NCI-H524 (cell line): ENCODE data around the gene TUBA4B.
A peak's percentile ranks its signal among the peaks of the same experiment; 100 is the strongest.

Source experiments
- DNase-seq, 2 experiments: peaks; one replicate each; lab custom pipeline; 2025; lab: John Stamatoyannopoulos, UW

The TUBA4B gene

GRCh38 chr2:219252900-219253752 is at the start of gene TUBA4B:
TSS of gene TUBA4B (plus strand) at chr2:219253243. CDS start at chr2:219253408, 165 bp downstream.
- DNase-seq: peak; percentile 54 to 78

- DNase-seq: no peak
Measured at GRCh38 chr2:219204425-219205164, 48.4 kb upstream of the TUBA4B start.

- DNase-seq: no peak
Measured at GRCh38 chr2:219205165-219205538, 47.9 kb upstream of the TUBA4B start.

GRCh38 chr2:219205981-219206327 is 47.1 kb upstream of the TUBA4B start:
- no peak for DNase-seq

GRCh38 chr2:219206328-219207133 is 46.5 kb upstream of the TUBA4B start, which contains the start of gene ZFAND2B:
TSS of gene ZFAND2B (plus strand) at chr2:219206782. CDS start at chr2:219206988, 206 bp downstream.
- DNase-seq: peak; percentile 85 to 89

- no peak for DNase-seq
Measured at GRCh38 chr2:219207134-219207883, 45.7 kb upstream of the TUBA4B start.

- DNase-seq: no peak
Measured at GRCh38 chr2:219207884-219208740, 44.9 kb upstream of the TUBA4B start.

GRCh38 chr2:219209236-219210195 is 43.5 kb upstream of the TUBA4B start:
- no peak for DNase-seq

GRCh38 chr2:219210196-219210885 is 42.7 kb upstream of the TUBA4B start:
- DNase-seq: no peak

- no peak for DNase-seq
Measured at GRCh38 chr2:219210886-219211362, 42.1 kb upstream of the TUBA4B start.

GRCh38 chr2:219213026-219213415 is 40.0 kb upstream of the TUBA4B start:
- no peak for DNase-seq

- DNase-seq: no peak
Measured at GRCh38 chr2:219213486-219214071, 39.5 kb upstream of the TUBA4B start.

GRCh38 chr2:219214141-219214540 is 38.9 kb upstream of the TUBA4B start:
- no peak for DNase-seq

GRCh38 chr2:219214786-219215185 is 38.3 kb upstream of the TUBA4B start:
- no peak for DNase-seq

- no peak for DNase-seq
Measured at GRCh38 chr2:219215871-219216534, 37.0 kb upstream of the TUBA4B start.

- no peak for DNase-seq
Measured at GRCh38 chr2:219216535-219216915, 36.5 kb upstream of the TUBA4B start.

GRCh38 chr2:219218217-219218731 is 34.8 kb upstream of the TUBA4B start:
- peak in 1 of 2 experiments; percentile 58 for DNase-seq
